HG03097 (cell line): ENCODE results near the gene LRRD1.
"Not testable (repeated sequence)": the region's sequence is repeated elsewhere in the genome, so short reads cannot be mapped to it uniquely, and the experiment has no call there.

Experiments used
- ATAC-seq: cut with Tn5 transposase; IDR thresholded peaks from one replicate; pipeline ENCODE4 v1.9.1; 2021; ENCODE audit not compliant: unreplicated experiment, low FRiP score

The LRRD1 gene

GRCh38 chr7:92178928-92179924 lies at the start of gene LRRD1:
Gene LRRD1 (minus strand): TSS chr7:92179142. CDS start chr7:92165202, 13,940 bp downstream.
- peak; percentile 95 for ATAC-seq

GRCh38 chr7:92228742-92229141 lies 49.8 kb upstream of the LRRD1 start:
- ATAC-seq = no peak

GRCh38 chr7:92228100-92228499 lies 49.2 kb upstream of the LRRD1 start:
- ATAC-seq = no peak

GRCh38 chr7:92226981-92227380 lies 48.0 kb upstream of the LRRD1 start:
- ATAC-seq = no peak

- no peak for ATAC-seq
These were observed 42.8 kb upstream of the LRRD1 start for GRCh38 chr7:92221766-92222165.

GRCh38 chr7:92206672-92207071 lies 27.7 kb upstream of the LRRD1 start:
- ATAC-seq = no peak

- ATAC-seq = no peak
These were observed 27.0 kb upstream of the LRRD1 start for GRCh38 chr7:92205987-92206386.

- no peak for ATAC-seq
These were observed 21.8 kb upstream of the LRRD1 start for GRCh38 chr7:92200791-92201190.

- no peak for ATAC-seq
These were observed 13.4 kb upstream of the LRRD1 start for GRCh38 chr7:92192326-92192725.

- not testable (repeated sequence) for ATAC-seq
These were observed 10.3 kb upstream of the LRRD1 start for GRCh38 chr7:92189246-92189645.

- ATAC-seq = not testable (repeated sequence)
These were observed 5.4 kb upstream of the LRRD1 start for GRCh38 chr7:92184294-92184693.

- ATAC-seq = no peak
These were observed 1.6 kb downstream of the LRRD1 start for GRCh38 chr7:92177362-92177761.

GRCh38 chr7:92169529-92169928 lies 9.4 kb downstream of the LRRD1 start:
- not testable (repeated sequence) for ATAC-seq

GRCh38 chr7:92161271-92161670 lies 17.7 kb downstream of the LRRD1 start:
- no peak for ATAC-seq

- ATAC-seq = peak; percentile 89
These were observed 20.0 kb downstream of the LRRD1 start for GRCh38 chr7:92158660-92159575.

GRCh38 chr7:92156990-92157389 lies 22.0 kb downstream of the LRRD1 start:
- ATAC-seq = no peak

- ATAC-seq = no peak
These were observed 23.7 kb downstream of the LRRD1 start for GRCh38 chr7:92155108-92155739.

- no peak for ATAC-seq
These were observed 28.4 kb downstream of the LRRD1 start for GRCh38 chr7:92150450-92151017.

GRCh38 chr7:92149736-92150239 lies 29.2 kb downstream of the LRRD1 start:
- ATAC-seq = no peak
